DOHH2 (cell line): ENCODE data around the gene PHF2.

Experiments
- EZH2phosphoT487 ChIP-seq: fragments of 200-600 bp; sonication (generic); IDR thresholded peaks from 2 replicates; pipeline ENCODE4 v1.6.1; 2017; ENCODE audit warnings: borderline replicate concordance, mild to moderate bottlenecking, antibody characterized with exemption, low read length, moderate library complexity, mixed read lengths
- TF ChIP-seq, protein P1 (sequence below): fragments of 200-600 bp; sonication (generic); IDR thresholded peaks from one replicate; pipeline ENCODE4 v1.5.1; 2014; ENCODE audit warnings: antibody characterized with exemption, mild to moderate bottlenecking, low read depth, low read length; ENCODE audit not compliant: poor library complexity, severe bottlenecking

DNA sequence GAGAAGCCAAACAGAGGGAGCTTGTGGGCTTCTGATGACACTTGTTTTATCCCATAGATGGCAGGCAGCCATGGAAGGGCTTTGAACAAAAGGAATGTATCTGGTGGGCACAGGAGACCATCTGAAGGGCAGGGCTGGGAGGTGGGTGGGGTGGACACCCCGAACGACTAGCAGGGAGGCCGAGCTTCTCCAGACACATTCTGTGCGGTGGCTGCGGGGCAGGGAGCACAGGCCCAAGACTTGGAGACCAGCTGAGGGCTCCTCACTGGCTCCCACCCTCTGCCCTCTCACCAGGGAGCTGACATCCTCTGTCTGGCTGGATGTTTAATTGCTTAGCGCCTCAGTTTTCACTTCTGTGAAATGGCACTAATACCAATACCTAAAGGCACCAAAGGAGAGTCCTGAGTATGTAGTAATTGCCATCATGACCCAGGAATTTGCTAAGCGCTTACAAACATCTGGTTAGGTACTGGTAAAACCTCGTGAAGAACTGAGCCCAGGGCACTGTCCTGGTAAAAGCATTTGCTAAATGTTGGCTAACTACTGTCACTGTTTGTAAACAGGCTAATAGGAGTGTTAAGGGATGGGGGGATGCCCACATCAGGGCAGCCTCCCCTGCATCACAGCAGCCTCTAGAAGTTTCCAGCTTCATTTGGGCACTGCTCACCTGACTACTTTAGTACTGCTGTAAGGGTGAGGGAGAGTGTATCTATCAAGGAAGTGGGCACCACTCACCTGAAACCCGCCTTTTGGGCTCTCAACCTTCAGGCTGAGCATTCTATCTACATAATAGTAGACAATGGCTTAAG is 2.1 kb upstream of the PHF2 start:
- TF ChIP-seq, protein P1, sequence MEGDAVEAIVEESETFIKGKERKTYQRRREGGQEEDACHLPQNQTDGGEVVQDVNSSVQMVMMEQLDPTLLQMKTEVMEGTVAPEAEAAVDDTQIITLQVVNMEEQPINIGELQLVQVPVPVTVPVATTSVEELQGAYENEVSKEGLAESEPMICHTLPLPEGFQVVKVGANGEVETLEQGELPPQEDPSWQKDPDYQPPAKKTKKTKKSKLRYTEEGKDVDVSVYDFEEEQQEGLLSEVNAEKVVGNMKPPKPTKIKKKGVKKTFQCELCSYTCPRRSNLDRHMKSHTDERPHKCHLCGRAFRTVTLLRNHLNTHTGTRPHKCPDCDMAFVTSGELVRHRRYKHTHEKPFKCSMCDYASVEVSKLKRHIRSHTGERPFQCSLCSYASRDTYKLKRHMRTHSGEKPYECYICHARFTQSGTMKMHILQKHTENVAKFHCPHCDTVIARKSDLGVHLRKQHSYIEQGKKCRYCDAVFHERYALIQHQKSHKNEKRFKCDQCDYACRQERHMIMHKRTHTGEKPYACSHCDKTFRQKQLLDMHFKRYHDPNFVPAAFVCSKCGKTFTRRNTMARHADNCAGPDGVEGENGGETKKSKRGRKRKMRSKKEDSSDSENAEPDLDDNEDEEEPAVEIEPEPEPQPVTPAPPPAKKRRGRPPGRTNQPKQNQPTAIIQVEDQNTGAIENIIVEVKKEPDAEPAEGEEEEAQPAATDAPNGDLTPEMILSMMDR, result no peak
- TF ChIP-seq EZH2phosphoT487, result no peak
